ENCODE results near the gene PPFIA1. TPM values are rescaled to one million over a fixed set of nuclear protein-coding genes. Genes with fewer than 3 reads are reported as not detected.

The PPFIA1 gene
- total and polyA plus RNA-seq, 2 of the 8 experiments (the other 6 are each of a cell fraction or from before 2014, with no cell fraction given) = 44.3 to 73.5 TPM

GRCh38 chr11:70311616-70312015 lies 41.1 kb downstream of the PPFIA1 start:
- H2AFZ ChIP-seq (ENCODE audit: low read length) = no peak overlapping the region
- H2BK12ac ChIP-seq (ENCODE audit: low read depth, low read length) = peak overlapping the region; percentile 94; the same call in 1 of the 2 replicates
- peaks cover 15% of the 10 kb centered on the region for H3K79me1 ChIP-seq (ENCODE audit: low read depth, low read length)
- FAIRE-seq = no peak
- no peak overlapping the region for H3K56ac ChIP-seq (replicated peaks; ENCODE audit: insufficient read length, low read depth, low read length)
- no peaks in the 10 kb centered on the region for H3K27me3 ChIP-seq (replicated peaks in 1 of 4; ENCODE audit: control insufficient read depth in 3 of 4, extremely low read depth in 1 of 4, insufficient read depth in 3 of 4, low read length in 3 of 4)
- H3K4ac ChIP-seq (replicated peaks; ENCODE audit: insufficient read length, low read depth, low read length) = no peak overlapping the region
- peak overlapping the region; percentile 52; the same call in 1 of the 2 replicates for H2BK20ac ChIP-seq (ENCODE audit: low read length)
- 88% methylated on average over 4 of the region's 4 CpGs; no CpG with 5 or more reads in 1 of the 2 experiments for WGBS, 2 experiments (ENCODE audit: extremely low coverage in 1 of 2, insufficient coverage in 1 of 2, insufficient read length in 1 of 2, insufficient replicate concordance in 2 of 2, low coverage in 1 of 2, low lambda C conversion rate in 2 of 2, missing lambda C conversion rate in 1 of 2)
- peaks cover 11 to 33% (median 21%) of the 10 kb centered on the region in 4 experiments for H3K4me1 ChIP-seq (replicated peaks in 1 of 4; ENCODE audit: control insufficient read depth in 3 of 4, insufficient read depth in 4 of 4, low read length in 3 of 4)
- DNase-seq (ENCODE audit: low read depth in 1 of 2, low spot score in 2 of 2) = no peak
- no peak overlapping the region for H3K4me3 ChIP-seq (ENCODE audit: extremely low read depth in 1 of 4, insufficient read depth in 2 of 4, low read depth in 3 of 4, low read length in 4 of 4)
- H3K79me2 ChIP-seq (ENCODE audit: control insufficient read depth in 1 of 2, insufficient read depth in 2 of 2, low read length in 2 of 2) = peaks cover 0 to 62% of the 10 kb centered on the region in 2 experiments; a peak in 2 of 4 replicates
- no peak overlapping the region; the same call in 1 of the 2 replicates for H2BK15ac ChIP-seq (ENCODE audit: low read length)
- H3K14ac ChIP-seq (ENCODE audit: insufficient read length) = no peak overlapping the region
- H4K8ac ChIP-seq (ENCODE audit: extremely low read depth, insufficient read depth, low read length) = no peak overlapping the region; the same call in 1 of the 2 replicates
- H3K27ac ChIP-seq (ENCODE audit: low read depth, low read length) = 0 out of 2 replicates have a peak overlapping the region, but pooled peaks have one; percentile 3
- CTCF ChIA-PET (ENCODE audit: partially characterized antibody) = interaction anchor here (0.6 kb wide), 3 partner anchors 11 to 277 kb away, joined by 3 read pairs; no protein-coding TSS in a partner anchor
- H4K20me1 ChIP-seq (replicated peaks in 1 of 2; ENCODE audit: control insufficient read depth in 1 of 2, insufficient read depth in 2 of 2, low read length in 2 of 2) = peaks cover 2% of the 10 kb centered on the region in 2 experiments
- POLR2A ChIA-PET (ENCODE audit: partially characterized antibody) = interaction anchor here (0.7 to 3.1 kb wide), 5 partner anchors 10 to 31 kb away, joined by 3 to 16 read pairs (median 4); no protein-coding TSS in a partner anchor
- H3K36me3 ChIP-seq (ENCODE audit: control insufficient read depth in 2 of 4, insufficient read depth in 4 of 4, low read length in 3 of 4) = no peaks in the 10 kb centered on the region; a peak in 1 of 8 replicates
- peak overlapping the region; percentile 49 to 53; a peak in 3 of 4 replicates for H3K4me2 ChIP-seq (ENCODE audit: insufficient read depth in 1 of 2, low read depth in 2 of 2, low read length in 2 of 2)
- peak overlapping the region; percentile 51 for H4K5ac ChIP-seq (ENCODE audit: insufficient read length, low read depth, low read length)
- peak overlapping the region; percentile 87 for H4K91ac ChIP-seq (replicated peaks; ENCODE audit: insufficient read length, low read length)
- TF ChIP-seq SP2 (IDR thresholded peaks at IDR 0.05; ENCODE audit: low read length) = no peak
- peak; percentile 81 for TF ChIP-seq BACH1 (IDR thresholded peaks at IDR 0.05; ENCODE audit: low read length)
- no peak for TF ChIP-seq HDAC2 (IDR thresholded peaks at IDR 0.05; ENCODE audit: borderline replicate concordance in 1 of 2, low read depth in 2 of 2, low read length in 2 of 2)
- TF ChIP-seq MAFK (IDR thresholded peaks at IDR 0.05; ENCODE audit: low read depth, low read length) = peak; percentile 64
- H3K23ac ChIP-seq (ENCODE audit: insufficient read length) = no peak overlapping the region
- H3K18ac ChIP-seq (ENCODE audit: extremely low read depth, low read length) = 0 out of 2 replicates have a peak overlapping the region, but pooled peaks have one; percentile 81
- H2AK5ac ChIP-seq (ENCODE audit: low read depth, low read length) = peak overlapping the region; percentile 86
- H3K23me2 ChIP-seq (ENCODE audit: low read depth, low read length) = no peaks in the 10 kb centered on the region; the same call in 1 of the 2 replicates
- H2BK120ac ChIP-seq (replicated peaks; ENCODE audit: low read depth, low read length) = no peak overlapping the region
- peak overlapping the region; percentile 93 for H2BK5ac ChIP-seq (ENCODE audit: low read depth, low read length)
- no peaks in the 10 kb centered on the region for H3K9me3 ChIP-seq (ENCODE audit: insufficient read depth in 2 of 2, low read depth in 1 of 2, low read length in 1 of 2)
- H3K9ac ChIP-seq (replicated peaks in 1 of 4; ENCODE audit: extremely low read depth in 1 of 4, low read depth in 3 of 4, low read length in 3 of 4) = no peak overlapping the region; a peak in 1 of 7 replicates

Measured in H1 (cell line).